Measurements from ENCODE around the gene COQ6.
"Not testable (repeated sequence)": the region's sequence is repeated elsewhere in the genome, so short reads cannot be mapped to it uniquely, and the experiment has no call there.

COQ6 gene

DNA sequence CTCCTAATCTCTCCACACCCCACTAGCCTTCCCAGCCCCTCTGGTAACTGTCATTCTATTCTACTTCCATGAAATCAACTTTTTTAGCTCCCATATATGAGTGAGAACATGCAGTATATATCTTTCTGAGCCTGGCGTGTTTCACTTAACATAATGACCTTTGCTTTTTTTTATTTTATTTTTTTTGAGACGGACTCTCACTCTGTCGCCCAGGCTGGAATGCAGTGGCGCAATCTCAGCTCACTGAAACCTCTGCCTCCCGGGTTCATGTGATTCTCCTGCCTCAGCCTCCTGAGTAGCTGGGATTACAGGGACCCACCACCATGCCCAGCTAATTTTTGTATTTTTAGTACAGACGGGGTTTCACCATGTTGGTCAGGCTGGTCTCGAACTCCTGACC lies 38.6 kb downstream of the COQ6 start:
- DNase-seq: not testable (repeated sequence)

GRCh38 chr14:73991092-73991491 lies 41.0 kb downstream of the COQ6 start:
- DNase-seq: no peak

- not testable (repeated sequence) for DNase-seq
Observed at GRCh38 chr14:73994926-73995325, 44.8 kb downstream of the COQ6 start.

GRCh38 chr14:73995977-73996378 lies 45.9 kb downstream of the COQ6 start:
- no peak for DNase-seq

DNA sequence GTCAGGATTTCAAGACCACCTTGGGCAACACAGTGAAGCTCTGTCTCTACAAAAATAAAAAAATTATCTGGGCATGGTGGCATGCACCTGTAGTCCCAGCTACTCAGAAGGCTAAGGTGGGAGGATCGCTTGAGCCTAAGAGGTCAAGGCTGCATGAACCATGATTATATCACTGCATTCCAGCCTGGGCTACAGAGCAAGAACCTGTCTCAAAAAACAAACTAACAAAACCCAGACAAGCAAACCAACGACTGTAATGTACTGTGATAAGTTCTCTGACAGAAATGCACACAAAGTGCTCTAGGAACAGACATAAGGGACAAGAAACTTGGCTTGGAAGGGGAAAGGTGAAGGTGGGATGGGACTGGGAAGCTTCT lies 46.6 kb downstream of the COQ6 start:
- DNase-seq: no peak

- no peak for DNase-seq
Observed at GRCh38 chr14:73997108-73997943, 47.2 kb downstream of the COQ6 start.

GRCh38 chr14:73997944-73998447 lies 47.9 kb downstream of the COQ6 start:
- DNase-seq: no peak

GRCh38 chr14:73998726-73999125 lies 48.6 kb downstream of the COQ6 start:
- no peak for DNase-seq

DNA sequence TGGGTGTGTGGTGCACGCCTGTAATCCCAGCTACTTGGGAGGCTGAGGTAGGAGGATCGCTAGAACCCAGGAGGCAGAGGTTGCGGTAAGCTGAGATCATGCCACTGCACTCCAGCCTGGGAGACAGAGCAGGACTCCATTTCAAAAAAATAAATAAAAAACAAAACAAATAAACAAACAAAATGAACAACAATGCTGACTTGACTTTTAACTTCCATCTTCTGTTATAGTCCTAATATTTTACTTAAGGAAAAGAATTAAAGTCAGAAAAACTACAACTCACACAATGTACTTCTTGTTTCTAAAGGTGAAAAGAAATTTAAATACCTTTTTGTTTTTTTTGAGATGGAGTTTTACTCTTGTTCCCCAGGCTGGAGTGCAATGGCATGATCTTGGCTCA lies 55.6 kb downstream of the COQ6 start:
- DNase-seq: not testable (repeated sequence)

GRCh38 chr14:74008843-74009499 lies 58.9 kb downstream of the COQ6 start:
- no peak for DNase-seq
